HepG2 (cell line): ENCODE data around the gene LIPT1. TPM values are rescaled to one million over a fixed set of nuclear protein-coding genes. Genes with fewer than 3 reads are reported as not detected.

Experiments used
- ETV6 ChIP-seq: sonication (generic); formaldehyde crosslinking; conservative IDR thresholded peaks from 2 replicates; pipeline ENCODE4 v1.4.0; 2020; ENCODE audit warnings: missing genetic modification reagents
- GTF3A ChIP-seq: sonication (generic); formaldehyde crosslinking; conservative IDR thresholded peaks from 2 replicates; pipeline ENCODE4 v1.4.0; 2020; ENCODE audit warnings: mild to moderate bottlenecking, missing genetic modification reagents
- KLF15 ChIP-seq: sonication (generic); formaldehyde crosslinking; IDR thresholded peaks from 2 replicates; pipeline ENCODE4 v1.8.1; 2023; ENCODE audit warnings: borderline replicate concordance, mild to moderate bottlenecking, inconsistent platforms, missing genetic modification reagents, mixed read lengths
- MXD4 ChIP-seq: IDR thresholded peaks from 2 replicates; pipeline ENCODE4 v1.6.1; 2016; ENCODE audit warnings: mild to moderate bottlenecking, missing biosample characterization, missing genetic modification reagents
- SKIL ChIP-seq: sonication (generic); formaldehyde crosslinking; IDR thresholded peaks from 2 replicates; pipeline ENCODE4 v1.8.0; 2022; ENCODE audit warnings: missing genetic modification reagents, mild to moderate bottlenecking, moderate library complexity, borderline replicate concordance
- TRIM22 ChIP-seq: fragments of 450-650 bp; IDR thresholded peaks from 2 replicates; pipeline ENCODE4 v1.6.1; 2017
- ZNF207 ChIP-seq: fragments of 450-650 bp; IDR thresholded peaks from 2 replicates; pipeline ENCODE4 v1.6.1; 2016; ENCODE audit warnings: antibody characterized with exemption, borderline replicate concordance
- ZNF331 ChIP-seq: sonication (generic); formaldehyde crosslinking; IDR thresholded peaks from 2 replicates; pipeline ENCODE4 v1.4.0; 2020; ENCODE audit warnings: missing genetic modification reagents
- ZNF569 ChIP-seq: sonication (generic); formaldehyde crosslinking; IDR thresholded peaks from 2 replicates; pipeline ENCODE4 v1.5.0; 2020; ENCODE audit warnings: mild to moderate bottlenecking, missing genetic modification reagents, moderate library complexity, borderline replicate concordance
- ZNF607 ChIP-seq: sonication (generic); formaldehyde crosslinking; IDR thresholded peaks from 2 replicates; pipeline ENCODE4 v1.5.1; 2020; ENCODE audit warnings: missing genetic modification reagents, mild to moderate bottlenecking, borderline replicate concordance
- ZSCAN20 ChIP-seq: sonication (generic); formaldehyde crosslinking; IDR thresholded peaks from 2 replicates; pipeline ENCODE4 v1.4.0; 2020; ENCODE audit warnings: missing genetic modification reagents, mild to moderate bottlenecking, borderline replicate concordance
- polyA plus RNA-seq, 8 experiments: library from polyadenylated mRNA; depleted of rRNA in 3 of 8; stranded (reverse) in 7 of 8; unstranded in 1 of 8; fragments of >200 nt; fragmentation: Illumina TruSeq in 4 of 8; extraction: Trizol in 4 of 8; gene quantifications; 2 replicates each; pipeline versions ENCODE4 v1.2.1 to v1.2.3, GENCODE V29; 2011 to 2016; ENCODE audit warnings: low read depth in 4 of 8, missing spikeins in 1 of 8, mixed read lengths in 1 of 8; ENCODE audit not compliant: insufficient read depth in 1 of 8
- total RNA-seq, 5 experiments: library from RNA; depleted of rRNA; stranded (reverse); fragments of >200 nt; fragmentation: Illumina TruSeq; extraction: Trizol; gene quantifications; 2 replicates each; pipeline ENCODE4 v1.2.3, GENCODE V29; 2016; ENCODE audit warnings: low read depth in 1 of 5
- TF ChIP-seq, protein P1 (sequence below): sonication (generic); formaldehyde crosslinking; IDR thresholded peaks from 2 replicates; pipeline ENCODE4 v1.5.0; 2020; ENCODE audit warnings: mild to moderate bottlenecking, missing genetic modification reagents, moderate library complexity
- TF ChIP-seq, protein P2 (sequence below): sonication (generic); formaldehyde crosslinking; IDR thresholded peaks from 2 replicates; pipeline ENCODE4 v1.4.0; 2020; ENCODE audit warnings: missing genetic modification reagents
- TF ChIP-seq, protein P3 (sequence below): sonication (generic); formaldehyde crosslinking; conservative IDR thresholded peaks from 2 replicates; pipeline ENCODE4 v1.4.0; 2020; ENCODE audit warnings: missing genetic modification reagents
- TF ChIP-seq, protein P4 (sequence below): sonication (generic); formaldehyde crosslinking; conservative IDR thresholded peaks from 2 replicates; pipeline ENCODE4 v1.8.0; 2022; ENCODE audit warnings: missing genetic modification reagents

The LIPT1 gene
- total and polyA plus RNA-seq, 2 of the 13 experiments (the other 11 are each of a cell fraction or from before 2014, with no cell fraction given) = 8.0 to 9.6 TPM

GRCh38 chr2:99141110-99142108, 13.4 kb upstream of the LIPT1 start, which contains the start of gene C2orf15 (continued):
- TF ChIP-seq, protein P1, sequence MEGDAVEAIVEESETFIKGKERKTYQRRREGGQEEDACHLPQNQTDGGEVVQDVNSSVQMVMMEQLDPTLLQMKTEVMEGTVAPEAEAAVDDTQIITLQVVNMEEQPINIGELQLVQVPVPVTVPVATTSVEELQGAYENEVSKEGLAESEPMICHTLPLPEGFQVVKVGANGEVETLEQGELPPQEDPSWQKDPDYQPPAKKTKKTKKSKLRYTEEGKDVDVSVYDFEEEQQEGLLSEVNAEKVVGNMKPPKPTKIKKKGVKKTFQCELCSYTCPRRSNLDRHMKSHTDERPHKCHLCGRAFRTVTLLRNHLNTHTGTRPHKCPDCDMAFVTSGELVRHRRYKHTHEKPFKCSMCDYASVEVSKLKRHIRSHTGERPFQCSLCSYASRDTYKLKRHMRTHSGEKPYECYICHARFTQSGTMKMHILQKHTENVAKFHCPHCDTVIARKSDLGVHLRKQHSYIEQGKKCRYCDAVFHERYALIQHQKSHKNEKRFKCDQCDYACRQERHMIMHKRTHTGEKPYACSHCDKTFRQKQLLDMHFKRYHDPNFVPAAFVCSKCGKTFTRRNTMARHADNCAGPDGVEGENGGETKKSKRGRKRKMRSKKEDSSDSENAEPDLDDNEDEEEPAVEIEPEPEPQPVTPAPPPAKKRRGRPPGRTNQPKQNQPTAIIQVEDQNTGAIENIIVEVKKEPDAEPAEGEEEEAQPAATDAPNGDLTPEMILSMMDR = no peak; the same call in 1 of the 2 replicates
- 0 out of 2 replicates have a peak, but pooled peaks have one; percentile 40 for TF ChIP-seq SKIL (CRISPR knock-in tag)
- TF ChIP-seq, protein P2, sequence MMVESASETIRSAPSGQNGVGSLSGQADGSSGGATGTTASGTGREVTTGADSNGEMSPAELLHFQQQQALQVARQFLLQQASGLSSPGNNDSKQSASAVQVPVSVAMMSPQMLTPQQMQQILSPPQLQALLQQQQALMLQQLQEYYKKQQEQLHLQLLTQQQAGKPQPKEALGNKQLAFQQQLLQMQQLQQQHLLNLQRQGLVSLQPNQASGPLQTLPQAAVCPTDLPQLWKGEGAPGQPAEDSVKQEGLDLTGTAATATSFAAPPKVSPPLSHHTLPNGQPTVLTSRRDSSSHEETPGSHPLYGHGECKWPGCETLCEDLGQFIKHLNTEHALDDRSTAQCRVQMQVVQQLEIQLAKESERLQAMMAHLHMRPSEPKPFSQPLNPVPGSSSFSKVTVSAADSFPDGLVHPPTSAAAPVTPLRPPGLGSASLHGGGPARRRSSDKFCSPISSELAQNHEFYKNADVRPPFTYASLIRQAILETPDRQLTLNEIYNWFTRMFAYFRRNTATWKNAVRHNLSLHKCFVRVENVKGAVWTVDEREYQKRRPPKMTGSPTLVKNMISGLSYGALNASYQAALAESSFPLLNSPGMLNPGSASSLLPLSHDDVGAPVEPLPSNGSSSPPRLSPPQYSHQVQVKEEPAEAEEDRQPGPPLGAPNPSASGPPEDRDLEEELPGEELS = peak; percentile 63
- no peak for TF ChIP-seq TRIM22
- TF ChIP-seq, protein P3, sequence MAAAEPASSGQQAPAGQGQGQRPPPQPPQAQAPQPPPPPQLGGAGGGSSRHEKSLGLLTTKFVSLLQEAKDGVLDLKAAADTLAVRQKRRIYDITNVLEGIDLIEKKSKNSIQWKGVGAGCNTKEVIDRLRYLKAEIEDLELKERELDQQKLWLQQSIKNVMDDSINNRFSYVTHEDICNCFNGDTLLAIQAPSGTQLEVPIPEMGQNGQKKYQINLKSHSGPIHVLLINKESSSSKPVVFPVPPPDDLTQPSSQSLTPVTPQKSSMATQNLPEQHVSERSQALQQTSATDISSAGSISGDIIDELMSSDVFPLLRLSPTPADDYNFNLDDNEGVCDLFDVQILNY (CRISPR knock-in tag) = 0 out of 2 replicates have a peak, but pooled peaks have one; percentile 13
- TF ChIP-seq ZSCAN20 (CRISPR knock-in tag) = peak; percentile 86; the same call in 1 of the 2 replicates
- TF ChIP-seq KLF15 (CRISPR knock-in tag) = 0 out of 2 replicates have a peak, but pooled peaks have one; percentile 29
- TF ChIP-seq, protein P4, sequence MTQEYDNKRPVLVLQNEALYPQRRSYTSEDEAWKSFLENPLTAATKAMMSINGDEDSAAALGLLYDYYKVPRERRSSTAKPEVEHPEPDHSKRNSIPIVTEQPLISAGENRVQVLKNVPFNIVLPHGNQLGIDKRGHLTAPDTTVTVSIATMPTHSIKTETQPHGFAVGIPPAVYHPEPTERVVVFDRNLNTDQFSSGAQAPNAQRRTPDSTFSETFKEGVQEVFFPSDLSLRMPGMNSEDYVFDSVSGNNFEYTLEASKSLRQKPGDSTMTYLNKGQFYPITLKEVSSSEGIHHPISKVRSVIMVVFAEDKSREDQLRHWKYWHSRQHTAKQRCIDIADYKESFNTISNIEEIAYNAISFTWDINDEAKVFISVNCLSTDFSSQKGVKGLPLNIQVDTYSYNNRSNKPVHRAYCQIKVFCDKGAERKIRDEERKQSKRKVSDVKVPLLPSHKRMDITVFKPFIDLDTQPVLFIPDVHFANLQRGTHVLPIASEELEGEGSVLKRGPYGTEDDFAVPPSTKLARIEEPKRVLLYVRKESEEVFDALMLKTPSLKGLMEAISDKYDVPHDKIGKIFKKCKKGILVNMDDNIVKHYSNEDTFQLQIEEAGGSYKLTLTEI = no peak
- peak; percentile 33; the same call in 1 of the 2 replicates for TF ChIP-seq ZNF331 (CRISPR knock-in tag)
- TF ChIP-seq MXD4 (CRISPR knock-in tag) = peak; percentile 81
- TF ChIP-seq ZNF569 = peak; percentile 87; the same call in 1 of the 2 replicates
- TF ChIP-seq GTF3A (CRISPR knock-in tag) = 0 out of 2 replicates have a peak, but pooled peaks have one; percentile 64
- TF ChIP-seq ETV6 (CRISPR knock-in tag) = no peak; the same call in 1 of the 2 replicates
- TF ChIP-seq ZNF607 (CRISPR knock-in tag) = peak; percentile 89; the same call in 1 of the 2 replicates
- TF ChIP-seq ZNF207 = no peak
